ENCODE measurements around the gene CFAP92. TPM values are rescaled to one million over a fixed set of nuclear protein-coding genes. Genes with fewer than 3 reads are reported as not detected.

Gene CFAP92
- total RNA-seq, 1 donor from 2014 or later: under 0.01 TPM

GRCh38 chr3:128994581-128995546 is 988 bp upstream of the CFAP92 start:
- Histone ChIP-seq H3K36me3 (ENCODE audit: control insufficient read depth, insufficient read depth, low read length) (no peaks in the 10 kb centered on the region), H3K4me3 (ENCODE audit: low read depth, low read length) (no peak overlapping the region), H3K27me3 (ENCODE audit: control insufficient read depth, insufficient read depth, low read length) (no peaks in the 10 kb centered on the region)
- TF ChIP-seq, protein P1, sequence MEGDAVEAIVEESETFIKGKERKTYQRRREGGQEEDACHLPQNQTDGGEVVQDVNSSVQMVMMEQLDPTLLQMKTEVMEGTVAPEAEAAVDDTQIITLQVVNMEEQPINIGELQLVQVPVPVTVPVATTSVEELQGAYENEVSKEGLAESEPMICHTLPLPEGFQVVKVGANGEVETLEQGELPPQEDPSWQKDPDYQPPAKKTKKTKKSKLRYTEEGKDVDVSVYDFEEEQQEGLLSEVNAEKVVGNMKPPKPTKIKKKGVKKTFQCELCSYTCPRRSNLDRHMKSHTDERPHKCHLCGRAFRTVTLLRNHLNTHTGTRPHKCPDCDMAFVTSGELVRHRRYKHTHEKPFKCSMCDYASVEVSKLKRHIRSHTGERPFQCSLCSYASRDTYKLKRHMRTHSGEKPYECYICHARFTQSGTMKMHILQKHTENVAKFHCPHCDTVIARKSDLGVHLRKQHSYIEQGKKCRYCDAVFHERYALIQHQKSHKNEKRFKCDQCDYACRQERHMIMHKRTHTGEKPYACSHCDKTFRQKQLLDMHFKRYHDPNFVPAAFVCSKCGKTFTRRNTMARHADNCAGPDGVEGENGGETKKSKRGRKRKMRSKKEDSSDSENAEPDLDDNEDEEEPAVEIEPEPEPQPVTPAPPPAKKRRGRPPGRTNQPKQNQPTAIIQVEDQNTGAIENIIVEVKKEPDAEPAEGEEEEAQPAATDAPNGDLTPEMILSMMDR (IDR thresholded peaks at IDR 0.05; ENCODE audit: insufficient read depth, low read length, severe bottlenecking): no peak
- FAIRE-seq (no peak), DNase-seq (ENCODE audit: low read depth) (no peak)

DNA sequence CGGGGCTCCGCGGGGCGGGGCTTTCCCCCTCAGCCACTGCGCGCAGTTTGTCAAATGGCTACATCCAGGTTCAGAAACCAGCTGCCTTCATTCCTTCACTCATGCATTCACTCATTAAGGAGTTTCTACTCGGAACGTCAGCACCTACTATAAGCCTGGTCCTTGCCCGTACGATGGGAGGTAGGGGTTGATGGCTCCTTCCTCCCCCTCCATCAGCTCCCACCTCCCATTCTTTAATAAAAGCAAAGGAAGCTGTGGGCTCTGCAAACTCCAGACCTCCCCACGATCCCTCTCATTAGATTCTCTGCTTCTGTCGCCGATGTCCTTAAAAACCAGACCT is 267 bp upstream of the CFAP92 start:
- no peak for FAIRE-seq
- no peak for DNase-seq (ENCODE audit: low read depth)
- Histone ChIP-seq H3K4me3 (ENCODE audit: low read depth, low read length) (no peak overlapping the region), H3K27me3 (ENCODE audit: control insufficient read depth, insufficient read depth, low read length) (no peaks in the 10 kb centered on the region), H3K36me3 (ENCODE audit: control insufficient read depth, insufficient read depth, low read length) (no peaks in the 10 kb centered on the region)
- TF ChIP-seq, protein P1 (IDR thresholded peaks at IDR 0.05; ENCODE audit: insufficient read depth, low read length, severe bottlenecking): no peak

- H3K4me3 ChIP-seq (ENCODE audit: low read depth, low read length): peak overlapping the region; percentile 44
- no peak for DNase-seq (ENCODE audit: low read depth)
- peak; percentile 62 for FAIRE-seq
- no peaks in the 10 kb centered on the region for H3K27me3 ChIP-seq (ENCODE audit: control insufficient read depth, insufficient read depth, low read length)
- H3K36me3 ChIP-seq (ENCODE audit: control insufficient read depth, insufficient read depth, low read length): no peaks in the 10 kb centered on the region
- TF ChIP-seq, protein P1 (IDR thresholded peaks at IDR 0.05; ENCODE audit: insufficient read depth, low read length, severe bottlenecking): no peak
These were observed 883 bp downstream of the CFAP92 start for GRCh38 chr3:128992926-128993460.

DNA sequence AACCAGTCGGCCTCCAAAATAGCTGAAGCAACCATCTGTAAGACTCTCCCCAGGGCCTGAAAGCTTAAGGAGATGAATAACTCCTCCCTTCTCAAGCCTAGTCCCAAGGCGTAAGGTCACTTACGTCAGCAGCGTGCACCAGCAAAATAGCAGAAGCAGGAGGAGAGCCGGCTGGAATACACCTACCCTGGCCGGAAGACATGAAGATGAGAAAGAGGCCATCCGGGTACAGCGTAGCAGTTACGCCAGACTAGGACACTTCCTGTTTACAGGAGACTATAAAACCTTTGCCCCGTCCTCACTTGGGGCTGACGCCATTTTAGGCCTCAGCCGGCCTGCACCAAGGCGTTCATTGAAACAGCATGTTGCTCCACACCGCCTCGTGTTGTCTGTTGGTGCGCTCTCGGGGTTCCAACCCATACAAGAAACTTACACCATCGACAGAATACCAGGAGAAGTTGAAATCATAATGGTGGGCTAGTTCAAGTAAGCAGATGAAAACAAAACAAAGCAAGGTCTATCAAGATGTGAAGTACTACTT is 2.5 kb downstream of the CFAP92 start:
- H3K27me3 ChIP-seq (ENCODE audit: control insufficient read depth, insufficient read depth, low read length): no peaks in the 10 kb centered on the region
- H3K4me3 ChIP-seq (ENCODE audit: low read depth, low read length): no peak overlapping the region
- no peaks in the 10 kb centered on the region for H3K36me3 ChIP-seq (ENCODE audit: control insufficient read depth, insufficient read depth, low read length)
- DNase-seq (ENCODE audit: low read depth) (no peak), FAIRE-seq (no peak)
- TF ChIP-seq, protein P1 (IDR thresholded peaks at IDR 0.05; ENCODE audit: insufficient read depth, low read length, severe bottlenecking): no peak

- Histone ChIP-seq H3K4me3 (ENCODE audit: low read depth, low read length) (no peak overlapping the region), H3K27me3 (ENCODE audit: control insufficient read depth, insufficient read depth, low read length) (no peaks in the 10 kb centered on the region), H3K36me3 (ENCODE audit: control insufficient read depth, insufficient read depth, low read length) (no peaks in the 10 kb centered on the region)
- DNase-seq (ENCODE audit: low read depth): no peak
- TF ChIP-seq, protein P1 (IDR thresholded peaks at IDR 0.05; ENCODE audit: insufficient read depth, low read length, severe bottlenecking): no peak
- no peak for FAIRE-seq
These were observed 5.6 kb downstream of the CFAP92 start for GRCh38 chr3:128988286-128988685.

All from bronchial epithelial cell (primary cell).